Natural killer cell treated with Interleukin-12 subunit alpha and Interleukin-12 subunit beta and Interleukin-15 and Interleukin-18, amount 100 ng/mL, for 72 hours (primary cell): ENCODE results near the gene RNF41. TPM values are rescaled to one million over a fixed set of nuclear protein-coding genes. Genes with fewer than 3 reads are reported as not detected.

ENCODE experiments used
- ATAC-seq, 2 donors: fragments of 150-1000 bp; cut with Tn5 transposase in 1 of 2; sonication (Bioruptor Pico), chemical (Tn5 transposase) in 1 of 2; 2 replicates each; pipeline ENCODE4 v1.10.0; 2021
- DNase-seq: peaks from one replicate; pipeline ENCODE4 v3.0.0; 2022; ENCODE audit warnings: low spot score
- H3K27ac Mint-ChIP-seq, 2 donors: 1 replicate in 1 of 2; 2 replicates in 1 of 2; pipeline ENCODE4 v1.8.0; 2022; ENCODE audit warnings: mixed read lengths in 2 of 2, mild to moderate bottlenecking in 1 of 2, moderate library complexity in 1 of 2
- H3K27me3 Mint-ChIP-seq, 2 donors: 1 replicate in 1 of 2; 2 replicates in 1 of 2; pipeline ENCODE4 v1.8.0; 2022; ENCODE audit warnings: mixed read lengths in 2 of 2
- H3K36me3 Mint-ChIP-seq: one replicate; pipeline ENCODE4 v1.8.0; 2022; ENCODE audit warnings: mixed read lengths
- H3K4me1 Mint-ChIP-seq, 2 donors: 1 replicate in 1 of 2; 2 replicates in 1 of 2; pipeline ENCODE4 v1.8.0; 2022; ENCODE audit warnings: low read depth in 2 of 2, mixed read lengths in 2 of 2, mild to moderate bottlenecking in 1 of 2
- H3K4me3 Mint-ChIP-seq: one replicate; pipeline ENCODE4 v1.8.0; 2022; ENCODE audit warnings: mixed read lengths
- H3K9me3 Mint-ChIP-seq: 2 replicates; pipeline ENCODE4 v1.8.0; 2022; ENCODE audit warnings: mixed read lengths
- total RNA-seq, 2 donors: library from RNA; stranded (reverse); gene quantifications; one replicate each; pipeline ENCODE4 v1.2.3, GENCODE V29; 2022

RNF41 gene
- total RNA-seq, 2 donors from 2014 or later, result 34.1 to 48.8 TPM

- Mint-ChIP-seq H3K36me3 (no peaks in the 10 kb centered on the region), H3K27me3 (no peaks in the 10 kb centered on the region), H3K4me1 (no peaks in the 10 kb centered on the region), H3K9me3 (no peaks in the 10 kb centered on the region), H3K4me3 (no peak overlapping the region), H3K27ac (no peak overlapping the region)
- DNase-seq, result peak; percentile 54
- no peak for ATAC-seq
Observed at GRCh38 chr12:56234746-56235436, 13.2 kb upstream of the RNF41 start.

GRCh38 chr12:56231184-56231582, 9.5 kb upstream of the RNF41 start:
- Mint-ChIP-seq H3K4me3 (no peak overlapping the region), H3K36me3 (no peaks in the 10 kb centered on the region), H3K27ac (no peak overlapping the region), H3K27me3 (no peaks in the 10 kb centered on the region), H3K4me1 (no peaks in the 10 kb centered on the region), H3K9me3 (no peaks in the 10 kb centered on the region)
- DNase-seq, result no peak
- peak in 1 of 2 donors; percentile 29 for ATAC-seq

- H3K27ac Mint-ChIP-seq, result no peak overlapping the region
- H3K9me3 Mint-ChIP-seq, result no peaks in the 10 kb centered on the region
- DNase-seq, result no peak
- no peaks in the 10 kb centered on the region for H3K36me3 Mint-ChIP-seq
- H3K27me3 Mint-ChIP-seq, result no peaks in the 10 kb centered on the region
- peak in 1 of 2 donors; percentile 55 for ATAC-seq
- H3K4me1 Mint-ChIP-seq, result peaks cover under 1 to 2% of the 10 kb centered on the region in 2 donors
- no peak overlapping the region for H3K4me3 Mint-ChIP-seq
Observed at GRCh38 chr12:56230432-56231183, 8.9 kb upstream of the RNF41 start.

- peaks cover 7 to 8% of the 10 kb centered on the region in 2 donors for H3K4me1 Mint-ChIP-seq
- H3K9me3 Mint-ChIP-seq, result no peaks in the 10 kb centered on the region
- ATAC-seq (no peak), DNase-seq (no peak)
- H3K27me3 Mint-ChIP-seq, result no peaks in the 10 kb centered on the region
- no peak within 1 kb of the TSS for H3K27ac Mint-ChIP-seq
- H3K4me3 Mint-ChIP-seq, result no peak within 1 kb of the TSS
- no peaks in the 10 kb centered on the region for H3K36me3 Mint-ChIP-seq
Observed at GRCh38 chr12:56229916-56230431, 8.3 kb upstream of the RNF41 start, which contains the start of gene SLC39A5. SLC39A5 (plus strand) TSS chr12:56230051; CDS start chr12:56231275, 1,224 bp downstream.

DNA sequence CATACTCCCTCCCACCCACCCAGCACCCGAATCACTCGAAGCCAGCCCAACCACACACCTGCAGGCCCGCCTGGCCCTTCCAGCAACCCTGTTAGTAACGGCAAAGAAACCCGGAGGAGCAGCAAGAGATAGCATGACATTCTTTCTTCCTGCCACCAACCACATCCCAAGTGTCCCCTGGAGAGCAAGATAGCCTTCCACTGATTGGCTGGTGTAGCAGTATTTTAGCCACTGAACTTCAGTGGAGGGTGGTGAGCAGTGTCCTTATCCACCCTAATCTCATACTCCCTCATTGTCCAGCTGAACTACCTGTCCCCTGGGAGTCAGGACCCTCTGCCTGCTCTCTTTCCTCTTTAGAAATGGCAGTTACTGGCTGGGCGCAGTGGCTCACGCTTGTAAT, 7.4 kb upstream of the RNF41 start:
- H3K36me3 Mint-ChIP-seq, result no peaks in the 10 kb centered on the region
- DNase-seq (no peak), ATAC-seq (no peak)
- H3K27me3 Mint-ChIP-seq, result no peaks in the 10 kb centered on the region
- no peak overlapping the region for H3K27ac Mint-ChIP-seq
- peaks cover 12 to 15% of the 10 kb centered on the region in 2 donors for H3K4me1 Mint-ChIP-seq
- H3K9me3 Mint-ChIP-seq, result no peaks in the 10 kb centered on the region
- no peak overlapping the region for H3K4me3 Mint-ChIP-seq

- H3K27ac Mint-ChIP-seq, result peak overlapping the region; percentile 92 to 98
- peaks cover 35 to 48% of the 10 kb centered on the region in 2 donors for H3K4me1 Mint-ChIP-seq
- ATAC-seq, result no peak
Observed at GRCh38 chr12:56224954-56225353, 3.2 kb upstream of the RNF41 start.

DNA sequence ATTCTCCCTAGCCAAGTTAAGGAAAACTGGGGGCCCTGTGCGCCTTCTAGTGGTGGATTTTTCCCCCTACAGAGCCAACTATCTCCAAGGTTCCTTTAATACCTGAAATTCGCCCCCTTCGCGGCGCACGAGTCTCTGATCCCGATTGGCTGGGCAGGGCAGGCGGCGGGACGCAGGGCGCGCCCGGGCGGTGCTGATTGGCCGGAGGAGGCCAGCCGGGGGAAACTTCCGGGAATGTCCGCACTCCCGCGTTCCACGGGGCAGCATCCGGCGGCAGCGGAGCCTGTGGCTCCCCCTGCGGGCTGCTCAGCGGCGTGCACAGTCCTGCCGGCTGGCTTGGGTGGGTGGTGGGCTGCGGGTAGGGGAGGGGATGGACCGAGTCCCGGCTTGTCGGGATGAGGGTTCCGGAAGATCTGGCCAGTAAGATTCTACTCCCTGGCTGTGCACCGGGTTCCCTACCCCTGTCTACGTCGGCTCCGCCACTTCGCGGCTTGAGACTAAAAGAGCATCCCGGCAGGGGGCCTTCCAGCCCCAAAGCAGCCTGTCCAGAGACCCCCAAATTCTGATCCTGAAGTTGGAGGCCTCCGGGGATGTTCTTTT, 2.5 kb upstream of the RNF41 start, which contains the start of gene NABP2:
TSS of gene NABP2 (plus strand) at position 241 of the 600 bp plus-strand sequence. CDS start 515 bp downstream, outside the sequence.
- ATAC-seq (peak; percentile 93 to 94), DNase-seq (peak; percentile 99)
- peaks cover 35 to 48% of the 10 kb centered on the region in 2 donors for H3K4me1 Mint-ChIP-seq
- H3K9me3 Mint-ChIP-seq, result no peaks in the 10 kb centered on the region
- H3K27ac Mint-ChIP-seq, result peak within 1 kb of the TSS; percentile 92 to 98
- peak within 1 kb of the TSS; percentile 88 for H3K4me3 Mint-ChIP-seq
- no peaks in the 10 kb centered on the region for H3K36me3 Mint-ChIP-seq
- H3K27me3 Mint-ChIP-seq, result no peaks in the 10 kb centered on the region

More at GRCh38 chr12:56224954-56225353, 3.2 kb upstream of the RNF41 start:
- DNase-seq, result no peak
- Mint-ChIP-seq H3K36me3 (no peaks in the 10 kb centered on the region), H3K4me3 (peak overlapping the region; percentile 88), H3K9me3 (no peaks in the 10 kb centered on the region), H3K27me3 (no peaks in the 10 kb centered on the region)

DNA sequence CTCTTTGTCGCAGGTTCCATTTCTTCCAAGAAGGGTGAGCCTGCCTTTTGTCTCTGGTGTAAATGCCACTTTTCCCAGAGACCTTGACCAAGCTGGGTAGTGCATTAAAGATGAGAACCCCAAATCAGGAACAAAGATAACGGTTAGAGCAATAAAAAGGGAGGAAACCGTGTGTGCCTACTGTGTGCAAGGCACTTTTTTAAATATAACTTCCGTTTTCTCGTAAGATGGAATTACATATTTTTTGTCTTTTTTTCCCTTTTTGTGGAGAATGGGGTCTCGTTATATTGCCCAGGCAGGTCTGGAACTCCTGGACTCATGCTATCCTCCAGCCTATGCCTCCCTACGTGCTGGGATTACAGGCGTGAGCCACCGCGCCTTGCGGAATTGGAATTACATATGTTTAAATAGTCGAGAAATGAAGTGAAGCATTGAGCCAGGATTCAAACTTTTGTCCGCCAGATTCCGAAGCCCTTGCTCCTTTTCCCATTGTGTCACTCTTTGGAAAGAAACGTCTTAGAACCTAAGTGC, 1.9 kb upstream of the RNF41 start:
- DNase-seq (no peak), ATAC-seq (no peak)
- H3K27ac Mint-ChIP-seq, result peak overlapping the region; percentile 92 to 98
- no peaks in the 10 kb centered on the region for H3K27me3 Mint-ChIP-seq
- no peaks in the 10 kb centered on the region for H3K9me3 Mint-ChIP-seq
- no peaks in the 10 kb centered on the region for H3K36me3 Mint-ChIP-seq
- peaks cover 35 to 48% of the 10 kb centered on the region in 2 donors for H3K4me1 Mint-ChIP-seq
- peak overlapping the region; percentile 88 for H3K4me3 Mint-ChIP-seq

GRCh38 chr12:56222531-56222895, 791 bp upstream of the RNF41 start:
- peak overlapping the region; percentile 98 to 100 for H3K27ac Mint-ChIP-seq
- H3K9me3 Mint-ChIP-seq, result no peaks in the 10 kb centered on the region
- no peaks in the 10 kb centered on the region for H3K36me3 Mint-ChIP-seq
- peaks cover 35 to 48% of the 10 kb centered on the region in 2 donors for H3K4me1 Mint-ChIP-seq
- H3K4me3 Mint-ChIP-seq, result peak overlapping the region; percentile 99
- no peaks in the 10 kb centered on the region for H3K27me3 Mint-ChIP-seq
- ATAC-seq (no peak), DNase-seq (no peak)

DNA sequence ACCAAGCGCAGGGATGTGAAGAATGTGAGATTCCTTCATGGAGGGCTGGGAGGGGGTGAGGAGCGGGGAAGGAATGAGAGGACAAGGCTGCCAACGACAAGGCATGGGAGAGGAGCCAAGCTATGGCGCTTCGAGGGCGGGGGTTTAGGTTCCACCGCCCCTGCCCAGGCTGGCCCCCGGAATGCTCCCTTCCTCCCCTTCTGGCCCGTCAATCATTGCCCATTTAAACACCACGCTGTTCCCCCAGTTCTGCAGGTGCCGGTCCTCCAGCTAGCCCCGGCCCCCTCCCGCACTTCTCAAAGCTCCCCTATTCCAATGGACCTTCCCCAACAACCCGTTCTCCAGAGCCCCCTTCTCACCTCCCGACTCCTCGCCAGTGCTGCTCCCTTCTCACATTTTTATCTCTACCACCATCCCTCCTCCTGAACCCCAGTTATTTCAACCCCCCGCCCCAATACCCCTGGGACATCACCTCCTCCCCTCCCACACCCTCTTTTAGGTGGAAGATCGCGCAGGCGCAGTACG, 428 bp downstream of the RNF41 start:
- Mint-ChIP-seq H3K36me3 (no peaks in the 10 kb centered on the region), H3K4me1 (peaks cover 38 to 48% of the 10 kb centered on the region in 2 donors), H3K9me3 (no peaks in the 10 kb centered on the region), H3K4me3 (peak overlapping the region; percentile 99), H3K27me3 (no peaks in the 10 kb centered on the region), H3K27ac (peak overlapping the region; percentile 98 to 100)
- DNase-seq (no peak), ATAC-seq (peak; percentile 42 to 64)

- Mint-ChIP-seq H3K4me3 (peak overlapping the region; percentile 99), H3K27ac (peak overlapping the region; percentile 98 to 100), H3K36me3 (no peaks in the 10 kb centered on the region), H3K27me3 (no peaks in the 10 kb centered on the region), H3K9me3 (no peaks in the 10 kb centered on the region), H3K4me1 (peaks cover 38 to 47% of the 10 kb centered on the region in 2 donors)
- no peak for DNase-seq
- ATAC-seq, result no peak
Observed at GRCh38 chr12:56220611-56221231, 1.0 kb downstream of the RNF41 start.

- Mint-ChIP-seq H3K36me3 (peaks cover 6% of the 10 kb centered on the region), H3K9me3 (no peaks in the 10 kb centered on the region), H3K4me3 (no peak overlapping the region), H3K4me1 (peaks cover 33 to 38% of the 10 kb centered on the region in 2 donors), H3K27ac (no peak overlapping the region), H3K27me3 (no peaks in the 10 kb centered on the region)
- ATAC-seq (no peak), DNase-seq (no peak)
Observed at GRCh38 chr12:56219840-56220239, 1.9 kb downstream of the RNF41 start.

GRCh38 chr12:56216461-56216860, 5.3 kb downstream of the RNF41 start:
- no peak for DNase-seq
- Mint-ChIP-seq H3K4me3 (no peak overlapping the region), H3K4me1 (peaks cover 11 to 16% of the 10 kb centered on the region in 2 donors), H3K36me3 (peaks cover 15% of the 10 kb centered on the region), H3K9me3 (no peaks in the 10 kb centered on the region), H3K27me3 (no peaks in the 10 kb centered on the region), H3K27ac (no peak overlapping the region)
- no peak for ATAC-seq
